GM18499 (cell line): Measurements from ENCODE around the gene CEBPA.
"Not testable (repeated sequence)": the region's sequence is repeated elsewhere in the genome, so short reads cannot be mapped to it uniquely, and the experiment has no call there.

Source experiments
- ATAC-seq: cut with Tn5 transposase; IDR thresholded peaks from one replicate; pipeline ENCODE4 v1.9.1; 2021; ENCODE audit warnings: moderate number of reproducible peaks; ENCODE audit not compliant: insufficient read depth, unreplicated experiment

CEBPA gene

GRCh38 chr19:33329060-33329459, 26.7 kb upstream of the CEBPA start:
- ATAC-seq = no peak

GRCh38 chr19:33325920-33326319, 23.6 kb upstream of the CEBPA start:
- ATAC-seq = no peak

- no peak for ATAC-seq
Observed at GRCh38 chr19:33324628-33325027, 22.3 kb upstream of the CEBPA start.

GRCh38 chr19:33323093-33323820, 20.9 kb upstream of the CEBPA start:
- ATAC-seq = no peak

- no peak for ATAC-seq
Observed at GRCh38 chr19:33320636-33321035, 18.3 kb upstream of the CEBPA start.

GRCh38 chr19:33317991-33318390, 15.7 kb upstream of the CEBPA start:
- ATAC-seq = not testable (repeated sequence)

GRCh38 chr19:33317517-33317916, 15.2 kb upstream of the CEBPA start:
- no peak for ATAC-seq

- no peak for ATAC-seq
Observed at GRCh38 chr19:33316541-33317264, 14.4 kb upstream of the CEBPA start.

GRCh38 chr19:33312808-33313207, 10.5 kb upstream of the CEBPA start:
- not testable (repeated sequence) for ATAC-seq

GRCh38 chr19:33312065-33312464, 9.7 kb upstream of the CEBPA start:
- no peak for ATAC-seq

GRCh38 chr19:33311326-33311682, 9.0 kb upstream of the CEBPA start:
- no peak for ATAC-seq

GRCh38 chr19:33310606-33311325, 8.4 kb upstream of the CEBPA start:
- no peak for ATAC-seq

- no peak for ATAC-seq
Observed at GRCh38 chr19:33309826-33310225, 7.5 kb upstream of the CEBPA start.

GRCh38 chr19:33306853-33307792, 4.8 kb upstream of the CEBPA start:
- ATAC-seq = no peak

- ATAC-seq = no peak
Observed at GRCh38 chr19:33306191-33306590, 3.9 kb upstream of the CEBPA start.

- no peak for ATAC-seq
Observed at GRCh38 chr19:33304760-33305647, 2.7 kb upstream of the CEBPA start.

- no peak for ATAC-seq
Observed at GRCh38 chr19:33304371-33304759, 2.0 kb upstream of the CEBPA start.

- ATAC-seq = no peak
Observed at GRCh38 chr19:33303791-33304345, 1.5 kb upstream of the CEBPA start.
